IPS-15b (cell line): Measurements from ENCODE around the gene NRXN3.

Source experiments
- H3K27me3 ChIP-seq: one replicate; pipeline ENCODE4 v1.6.1; 2013; ENCODE audit warnings: low read length; ENCODE audit not compliant: control insufficient read depth, insufficient read depth
- H3K36me3 ChIP-seq: one replicate; pipeline ENCODE4 v1.6.1; 2013; ENCODE audit warnings: low read length; ENCODE audit not compliant: control insufficient read depth, insufficient read depth
- H3K4me1 ChIP-seq: one replicate; pipeline ENCODE4 v1.6.1; 2013; ENCODE audit warnings: mild to moderate bottlenecking, low read length; ENCODE audit not compliant: control insufficient read depth, insufficient read depth
- H3K4me3 ChIP-seq: one replicate; pipeline ENCODE4 v1.5.1; 2013; ENCODE audit warnings: low read depth, low read length
- H3K9ac ChIP-seq: one replicate; pipeline ENCODE4 v1.6.1; 2013; ENCODE audit warnings: low read depth, mild to moderate bottlenecking, low read length
- H3K9me3 ChIP-seq: one replicate; pipeline ENCODE4 v1.6.1; 2013; ENCODE audit warnings: mild to moderate bottlenecking, low read length; ENCODE audit not compliant: control insufficient read depth, insufficient read depth

NRXN3 gene

DNA sequence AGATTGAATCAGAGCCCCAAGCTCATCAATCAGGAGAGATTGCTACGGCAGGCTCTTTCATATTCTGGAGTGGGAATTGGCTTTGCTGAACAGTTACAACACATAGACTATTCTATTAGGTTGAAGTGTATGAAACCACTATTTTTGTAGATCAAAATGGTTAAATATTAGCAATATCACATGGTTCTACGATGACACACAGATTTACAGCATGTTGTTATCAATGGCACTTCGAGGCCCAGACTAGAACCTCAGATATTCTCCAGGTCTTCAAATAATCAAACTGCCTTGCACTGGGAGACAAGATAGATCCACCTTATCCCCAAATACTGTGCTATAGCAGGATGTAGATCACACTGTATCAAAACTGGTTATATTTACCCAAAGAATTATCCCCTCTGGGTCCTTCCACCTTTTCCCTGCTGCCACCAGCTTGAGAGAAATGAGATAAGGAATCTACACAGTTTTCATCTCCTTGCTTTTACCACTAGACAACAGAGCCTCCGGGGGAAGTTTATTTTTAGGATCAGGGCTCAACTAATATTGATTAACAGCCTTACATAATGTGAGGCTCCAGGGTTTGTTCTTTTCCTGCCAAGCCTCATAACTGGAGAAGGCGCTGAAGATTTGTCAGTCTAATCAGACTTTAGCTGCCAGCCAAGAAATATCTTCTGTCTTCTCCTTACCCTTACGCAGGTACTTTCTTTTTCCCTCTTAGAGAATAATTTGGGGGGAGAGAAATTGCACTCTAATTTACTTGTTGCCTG, 1534.1 kb downstream of the NRXN3 start:
- Histone ChIP-seq H3K9me3 (no peaks in the 10 kb centered on the region), H3K9ac (no peak overlapping the region), H3K4me1 (no peaks in the 10 kb centered on the region), H3K27me3 (no peaks in the 10 kb centered on the region), H3K36me3 (no peaks in the 10 kb centered on the region), H3K4me3 (no peak overlapping the region)

GRCh38 chr14:79705126-79705894, 1535.1 kb downstream of the NRXN3 start:
- no peak overlapping the region for H3K9ac ChIP-seq
- no peaks in the 10 kb centered on the region for H3K36me3 ChIP-seq
- no peaks in the 10 kb centered on the region for H3K27me3 ChIP-seq
- no peaks in the 10 kb centered on the region for H3K4me1 ChIP-seq
- H3K9me3 ChIP-seq: no peaks in the 10 kb centered on the region
- no peak overlapping the region for H3K4me3 ChIP-seq

DNA sequence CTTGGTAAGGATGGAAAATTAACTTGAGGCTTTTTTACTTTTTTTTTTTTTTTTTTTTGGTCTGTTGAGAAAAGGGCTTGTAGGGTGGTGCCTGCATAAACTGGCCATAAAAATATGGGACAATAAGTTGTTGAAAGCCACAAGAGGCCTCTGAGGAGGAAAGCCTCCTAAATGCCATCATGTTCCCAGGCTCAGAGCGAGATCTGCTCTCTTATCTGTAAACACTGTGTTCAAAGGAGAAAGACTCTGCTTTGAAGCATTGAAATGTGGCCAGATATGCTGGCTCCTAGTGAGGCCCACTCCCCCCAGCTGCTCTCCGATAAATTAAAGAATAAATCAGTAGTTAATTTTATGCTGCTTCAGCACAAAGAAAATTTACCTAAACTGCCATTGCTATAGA, 1536.2 kb downstream of the NRXN3 start:
- H3K36me3 ChIP-seq: no peaks in the 10 kb centered on the region
- no peaks in the 10 kb centered on the region for H3K4me1 ChIP-seq
- H3K27me3 ChIP-seq: no peaks in the 10 kb centered on the region
- H3K4me3 ChIP-seq: no peak overlapping the region
- H3K9ac ChIP-seq: no peak overlapping the region
- no peaks in the 10 kb centered on the region for H3K9me3 ChIP-seq

DNA sequence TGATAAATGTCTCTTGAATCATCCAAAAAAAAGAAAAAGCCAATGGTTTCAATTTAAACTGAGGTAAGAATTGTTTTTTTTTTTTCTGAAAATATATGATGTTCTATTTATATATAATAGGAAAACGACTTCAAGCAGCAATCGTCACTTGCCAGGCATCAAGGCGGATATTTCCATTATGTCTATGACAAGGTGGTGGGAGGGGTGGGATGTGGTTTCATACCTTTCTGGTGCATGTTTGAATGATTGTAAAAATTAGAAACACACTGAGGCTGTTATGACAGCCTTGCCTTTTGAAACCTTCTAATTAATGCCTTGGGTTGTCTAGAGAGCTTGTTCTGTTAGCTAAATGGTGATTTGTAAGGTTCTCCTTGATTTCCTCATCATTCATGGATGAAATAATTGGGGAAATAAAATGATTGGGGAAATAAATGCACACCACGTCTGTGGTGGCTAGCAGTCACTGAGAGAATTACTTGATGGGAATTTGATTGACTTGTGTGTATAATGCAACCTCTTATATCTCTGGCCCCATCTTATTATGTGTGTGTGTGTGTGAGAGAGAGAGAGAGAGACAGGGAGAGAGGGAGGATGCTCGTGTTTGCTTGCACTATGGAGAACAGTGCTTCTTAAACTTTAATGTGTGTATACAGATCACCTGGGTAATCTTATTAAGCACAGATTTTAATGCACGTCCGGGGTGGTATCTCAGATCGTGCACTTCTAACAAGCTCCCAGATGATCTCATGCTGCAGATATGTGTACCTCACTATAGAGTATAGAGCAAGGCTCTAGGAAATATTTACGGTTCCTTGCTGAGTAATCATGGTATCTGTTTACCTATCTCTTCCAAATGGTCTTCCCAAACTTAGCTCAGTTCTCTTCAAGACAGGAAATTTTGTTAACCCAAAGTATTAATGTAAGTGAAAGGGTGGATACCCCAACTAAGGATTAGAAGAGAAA, 1538.5 kb downstream of the NRXN3 start:
- no peaks in the 10 kb centered on the region for H3K4me1 ChIP-seq
- H3K9me3 ChIP-seq: no peaks in the 10 kb centered on the region
- H3K27me3 ChIP-seq: no peaks in the 10 kb centered on the region
- H3K4me3 ChIP-seq: no peak overlapping the region
- H3K9ac ChIP-seq: no peak overlapping the region
- no peaks in the 10 kb centered on the region for H3K36me3 ChIP-seq

- Histone ChIP-seq H3K36me3 (no peaks in the 10 kb centered on the region), H3K27me3 (no peaks in the 10 kb centered on the region), H3K4me1 (no peaks in the 10 kb centered on the region), H3K9ac (no peak overlapping the region), H3K9me3 (no peaks in the 10 kb centered on the region), H3K4me3 (no peak overlapping the region)
These were observed 1539.4 kb downstream of the NRXN3 start for GRCh38 chr14:79709573-79709972.

GRCh38 chr14:79712302-79712950, 1542.3 kb downstream of the NRXN3 start:
- Histone ChIP-seq H3K4me1 (no peaks in the 10 kb centered on the region), H3K9ac (no peak overlapping the region), H3K27me3 (no peaks in the 10 kb centered on the region), H3K9me3 (no peaks in the 10 kb centered on the region), H3K36me3 (no peaks in the 10 kb centered on the region), H3K4me3 (no peak overlapping the region)

GRCh38 chr14:79721399-79722084, 1551.4 kb downstream of the NRXN3 start:
- Histone ChIP-seq H3K4me3 (no peak overlapping the region), H3K36me3 (no peaks in the 10 kb centered on the region), H3K27me3 (no peaks in the 10 kb centered on the region), H3K4me1 (no peaks in the 10 kb centered on the region), H3K9me3 (no peaks in the 10 kb centered on the region), H3K9ac (no peak overlapping the region)

DNA sequence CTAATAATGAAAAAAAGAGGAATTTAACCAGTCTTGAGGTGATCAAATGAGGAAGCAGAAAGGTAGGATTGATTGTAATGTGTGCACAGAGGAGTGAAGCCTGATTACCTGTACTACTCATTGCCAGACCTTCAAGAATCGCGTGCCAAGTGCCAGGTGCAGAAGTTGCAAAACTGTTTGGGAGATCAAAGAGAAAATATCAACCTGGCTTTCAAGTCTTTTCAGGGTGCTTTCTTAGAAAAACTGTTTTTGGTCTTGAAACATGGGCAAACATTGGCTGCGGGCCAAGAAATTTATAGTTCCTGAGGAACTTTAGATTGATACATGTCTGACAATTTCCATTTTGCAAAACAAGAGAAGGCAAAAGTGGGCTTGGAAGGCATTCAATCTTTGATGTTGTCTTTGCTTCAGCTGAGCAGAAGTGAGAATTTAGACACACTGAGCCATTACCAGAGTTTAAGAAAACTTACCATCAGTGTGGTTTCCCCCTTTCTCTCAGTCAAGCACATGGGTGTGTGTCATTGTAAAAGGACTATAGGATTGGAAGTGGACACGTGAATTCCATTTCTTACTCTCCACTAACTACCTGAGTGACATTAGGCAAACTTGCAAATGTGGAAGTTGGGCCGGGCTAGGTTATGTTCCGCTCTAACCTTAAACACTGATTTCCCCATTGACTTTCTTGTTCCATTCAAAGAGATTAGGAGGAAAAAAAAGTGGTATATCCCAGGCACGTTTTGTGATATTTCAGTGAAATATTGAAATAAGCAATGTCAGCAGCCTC, 1555.0 kb downstream of the NRXN3 start:
- H3K27me3 ChIP-seq: no peaks in the 10 kb centered on the region
- no peak overlapping the region for H3K4me3 ChIP-seq
- H3K4me1 ChIP-seq: no peaks in the 10 kb centered on the region
- no peak overlapping the region for H3K9ac ChIP-seq
- H3K9me3 ChIP-seq: no peaks in the 10 kb centered on the region
- no peaks in the 10 kb centered on the region for H3K36me3 ChIP-seq

GRCh38 chr14:79727900-79728299, 1557.7 kb downstream of the NRXN3 start:
- no peak overlapping the region for H3K9ac ChIP-seq
- no peaks in the 10 kb centered on the region for H3K9me3 ChIP-seq
- H3K4me1 ChIP-seq: no peaks in the 10 kb centered on the region

GRCh38 chr14:79728331-79728730, 1558.2 kb downstream of the NRXN3 start:
- Histone ChIP-seq H3K27me3 (no peaks in the 10 kb centered on the region), H3K4me1 (no peaks in the 10 kb centered on the region), H3K9ac (no peak overlapping the region), H3K9me3 (no peaks in the 10 kb centered on the region), H3K4me3 (no peak overlapping the region), H3K36me3 (no peaks in the 10 kb centered on the region)

More at GRCh38 chr14:79727900-79728299, 1557.7 kb downstream of the NRXN3 start:
- no peaks in the 10 kb centered on the region for H3K36me3 ChIP-seq
- H3K4me3 ChIP-seq: no peak overlapping the region
- no peaks in the 10 kb centered on the region for H3K27me3 ChIP-seq
